ENCODE data around the gene COL4A2. TPM values are rescaled to one million over a fixed set of nuclear protein-coding genes. Genes with fewer than 3 reads are reported as not detected.
A peak's percentile ranks its signal among the peaks of the same experiment; 100 is the strongest.

COL4A2 gene
- polyA plus RNA-seq, 1 donor (not counting 4 experiments of a cell fraction or from before 2014, with no cell fraction given), result 30.7 TPM

DNA sequence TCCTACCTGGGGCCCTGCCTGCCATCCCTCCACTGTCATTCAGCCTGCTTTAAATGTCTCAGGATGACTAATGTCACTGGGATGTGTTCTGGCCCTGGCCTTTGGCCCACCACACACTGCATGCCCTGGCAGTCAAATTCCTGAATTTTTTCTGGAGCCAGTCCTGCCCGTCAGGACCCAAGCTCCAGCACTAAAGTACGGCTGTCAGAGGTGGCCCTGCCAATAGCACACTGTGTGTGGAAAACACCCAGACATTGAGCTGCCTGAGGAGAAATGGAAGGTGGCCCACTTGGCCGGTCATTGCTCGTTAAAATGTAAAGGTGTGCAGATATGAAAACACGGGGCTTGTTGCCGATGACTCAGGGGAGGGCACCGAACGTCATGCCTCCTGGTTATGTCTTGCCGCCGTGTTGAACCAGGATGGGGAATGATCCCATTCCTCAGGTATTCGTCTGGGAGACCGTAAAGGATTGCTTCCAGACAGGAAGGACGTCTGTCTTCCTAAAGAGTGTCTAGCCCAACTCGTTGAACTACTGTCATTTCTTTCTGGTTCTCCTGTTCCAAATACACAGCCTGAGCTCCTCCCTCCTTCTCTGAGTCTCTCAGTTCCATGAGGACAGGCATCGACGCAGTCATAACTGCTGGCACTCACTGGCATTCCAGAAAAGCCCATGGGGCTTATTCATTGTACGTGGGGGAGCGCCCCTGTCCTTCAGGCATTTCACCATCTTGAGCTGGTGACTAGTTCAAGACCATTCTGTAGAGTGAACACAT, 40.6 kb downstream of the COL4A2 start:
- Histone ChIP-seq H3K27ac (ENCODE audit: control insufficient read depth, insufficient read depth, low read length) (peak overlapping the region; percentile 85), H3K36me3 (ENCODE audit: control insufficient read depth in 2 of 2, extremely low read depth in 1 of 2, insufficient read depth in 2 of 2, low read length in 2 of 2) (peaks cover 0 to 3% of the 10 kb centered on the region in 2 experiments), H3K4me1 (ENCODE audit: control insufficient read depth, extremely low read depth, insufficient read depth, low read length) (peaks cover 60% of the 10 kb centered on the region), H3K79me2 (ENCODE audit: control insufficient read depth, insufficient read depth, low read length) (peaks cover 33% of the 10 kb centered on the region), H2AFZ (ENCODE audit: control insufficient read depth, low read length) (no peak overlapping the region), H3K4me2 (ENCODE audit: control insufficient read depth, extremely low read depth, insufficient read depth, low read depth, low read length) (peak overlapping the region; percentile 83), H4K20me1 (ENCODE audit: control insufficient read depth, extremely low read depth, insufficient read depth, low read length) (no peaks in the 10 kb centered on the region), H3K9ac (ENCODE audit: control insufficient read depth, extremely low read depth, insufficient read depth, low read length) (peak overlapping the region; percentile 67), H3K4me3 (ENCODE audit: control insufficient read depth in 2 of 3, extremely low read depth in 1 of 3, insufficient read depth in 2 of 3, low read depth in 1 of 3, low read length in 3 of 3) (peak overlapping the region in 1 of 3 experiments; percentile 39), H3K9me3 (ENCODE audit: control insufficient read depth, low read depth, low read length) (no peaks in the 10 kb centered on the region), H3K9me1 (ENCODE audit: control insufficient read depth, extremely low read depth, insufficient read depth, low read length) (peaks cover 2% of the 10 kb centered on the region), H3K27me3 (ENCODE audit: control insufficient read depth, extremely low read depth, insufficient read depth, low read length) (no peaks in the 10 kb centered on the region)
- peak; percentile 99 for FAIRE-seq
- dilution Hi-C loops (cut with MboI; ENCODE audit: extremely low pct_ligation_motif_present, low sequenced_read_pairs), result no loop called here
- peak; percentile 97 for DNase-seq (ENCODE audit: low read depth, low spot score)
- TF ChIP-seq, protein P1, sequence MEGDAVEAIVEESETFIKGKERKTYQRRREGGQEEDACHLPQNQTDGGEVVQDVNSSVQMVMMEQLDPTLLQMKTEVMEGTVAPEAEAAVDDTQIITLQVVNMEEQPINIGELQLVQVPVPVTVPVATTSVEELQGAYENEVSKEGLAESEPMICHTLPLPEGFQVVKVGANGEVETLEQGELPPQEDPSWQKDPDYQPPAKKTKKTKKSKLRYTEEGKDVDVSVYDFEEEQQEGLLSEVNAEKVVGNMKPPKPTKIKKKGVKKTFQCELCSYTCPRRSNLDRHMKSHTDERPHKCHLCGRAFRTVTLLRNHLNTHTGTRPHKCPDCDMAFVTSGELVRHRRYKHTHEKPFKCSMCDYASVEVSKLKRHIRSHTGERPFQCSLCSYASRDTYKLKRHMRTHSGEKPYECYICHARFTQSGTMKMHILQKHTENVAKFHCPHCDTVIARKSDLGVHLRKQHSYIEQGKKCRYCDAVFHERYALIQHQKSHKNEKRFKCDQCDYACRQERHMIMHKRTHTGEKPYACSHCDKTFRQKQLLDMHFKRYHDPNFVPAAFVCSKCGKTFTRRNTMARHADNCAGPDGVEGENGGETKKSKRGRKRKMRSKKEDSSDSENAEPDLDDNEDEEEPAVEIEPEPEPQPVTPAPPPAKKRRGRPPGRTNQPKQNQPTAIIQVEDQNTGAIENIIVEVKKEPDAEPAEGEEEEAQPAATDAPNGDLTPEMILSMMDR (optimal IDR thresholded peaks at IDR 0.05 in 1 of 3, IDR thresholded peaks at IDR 0.05 in 1 of 3, conservative IDR thresholded peaks at IDR 0.05 in 1 of 3; ENCODE audit: extremely low read depth in 1 of 3, insufficient read depth in 2 of 3, low read length in 3 of 3), result no peak
- no peak for TF ChIP-seq EZH2 (IDR thresholded peaks at IDR 0.05; ENCODE audit: low read length)

- peak overlapping the region; percentile 85 for H3K27ac ChIP-seq (ENCODE audit: control insufficient read depth, insufficient read depth, low read length)
- H3K9ac ChIP-seq (ENCODE audit: control insufficient read depth, extremely low read depth, insufficient read depth, low read length), result peak overlapping the region; percentile 8
- DNase-seq (ENCODE audit: low read depth, low spot score), result no peak
- H2AFZ ChIP-seq (ENCODE audit: control insufficient read depth, low read length), result no peak overlapping the region
- H4K20me1 ChIP-seq (ENCODE audit: control insufficient read depth, extremely low read depth, insufficient read depth, low read length), result peaks cover 2% of the 10 kb centered on the region
- no peak for FAIRE-seq
- H3K4me2 ChIP-seq (ENCODE audit: control insufficient read depth, extremely low read depth, insufficient read depth, low read depth, low read length), result peak overlapping the region; percentile 83
- dilution Hi-C loops (cut with MboI; ENCODE audit: extremely low pct_ligation_motif_present, low sequenced_read_pairs), result no loop called here
- TF ChIP-seq, protein P1 (optimal IDR thresholded peaks at IDR 0.05 in 1 of 3, IDR thresholded peaks at IDR 0.05 in 1 of 3, conservative IDR thresholded peaks at IDR 0.05 in 1 of 3; ENCODE audit: extremely low read depth in 1 of 3, insufficient read depth in 2 of 3, low read length in 3 of 3), result no peak
- TF ChIP-seq EZH2 (IDR thresholded peaks at IDR 0.05; ENCODE audit: low read length), result no peak
- H3K9me1 ChIP-seq (ENCODE audit: control insufficient read depth, extremely low read depth, insufficient read depth, low read length), result peaks cover 2% of the 10 kb centered on the region
- H3K79me2 ChIP-seq (ENCODE audit: control insufficient read depth, insufficient read depth, low read length), result peaks cover 40% of the 10 kb centered on the region
- H3K36me3 ChIP-seq (ENCODE audit: control insufficient read depth in 2 of 2, extremely low read depth in 1 of 2, insufficient read depth in 2 of 2, low read length in 2 of 2), result peaks cover 0 to 3% of the 10 kb centered on the region in 2 experiments
- peaks cover 52% of the 10 kb centered on the region for H3K4me1 ChIP-seq (ENCODE audit: control insufficient read depth, extremely low read depth, insufficient read depth, low read length)
- H3K4me3 ChIP-seq (ENCODE audit: control insufficient read depth in 2 of 3, extremely low read depth in 1 of 3, insufficient read depth in 2 of 3, low read depth in 1 of 3, low read length in 3 of 3), result peak overlapping the region in 1 of 3 experiments; percentile 24
- H3K9me3 ChIP-seq (ENCODE audit: control insufficient read depth, low read depth, low read length), result no peaks in the 10 kb centered on the region
- H3K27me3 ChIP-seq (ENCODE audit: control insufficient read depth, extremely low read depth, insufficient read depth, low read length), result no peaks in the 10 kb centered on the region
These were observed 41.4 kb downstream of the COL4A2 start for GRCh38 chr13:110348309-110349105.

Measured in keratinocyte (primary cell).